Spleen (tissue), 11 donors: ENCODE measurements around the gene CAPN10. TPM values are rescaled to one million over a fixed set of nuclear protein-coding genes. Genes with fewer than 3 reads are reported as not detected.

Experiments
- DNase-seq: peaks from one replicate; pipeline ENCODE4 v3.0.0-alpha.2; 2020
- H3K27ac ChIP-seq, 8 donors: fragments of 200-600 bp; sonication (generic) in 7 of 8; 1 replicate in 4 of 8; 2 replicates in 4 of 8; pipeline versions ENCODE4 v1.5.0 to v1.8.0; 2016 to 2021; ENCODE audit warnings: inconsistent platforms in 4 of 8, mild to moderate bottlenecking in 4 of 8, moderate library complexity in 1 of 8
- H3K27me3 ChIP-seq, 7 donors: fragments of 200-600 bp; sonication (generic) in 6 of 7; replicated peaks in 1 of 7; 1 replicate in 4 of 7; 2 replicates in 3 of 7; pipeline versions ENCODE4 v1.5.0 to v1.8.0; 2016 to 2021; ENCODE audit warnings: inconsistent platforms in 3 of 7, mild to moderate bottlenecking in 1 of 7
- H3K36me3 ChIP-seq, 6 donors: fragments of 200-600 bp; sonication (generic) in 5 of 6; 1 replicate in 4 of 6; 2 replicates in 2 of 6; pipeline versions ENCODE4 v1.5.0 to v1.8.0; 2016 to 2021; ENCODE audit warnings: inconsistent platforms in 2 of 6
- H3K4me1 ChIP-seq, 6 donors: fragments of 200-600 bp; sonication (generic) in 5 of 6; 1 replicate in 3 of 6; 2 replicates in 3 of 6; pipeline versions ENCODE4 v1.5.0 to v1.8.0; 2016 to 2021; ENCODE audit warnings: inconsistent platforms in 3 of 6
- H3K4me3 ChIP-seq, 8 donors: fragments of 200-600 bp; sonication (generic) in 7 of 8; 1 replicate in 4 of 8; 2 replicates in 4 of 8; pipeline versions ENCODE4 v1.5.0 to v1.8.0; 2016 to 2021; ENCODE audit warnings: inconsistent platforms in 4 of 8, mild to moderate bottlenecking in 4 of 8, moderate library complexity in 2 of 8
- H3K9me3 ChIP-seq, 8 donors: fragments of 200-600 bp; sonication (generic) in 7 of 8; 1 replicate in 4 of 8; 2 replicates in 4 of 8; pipeline versions ENCODE4 v1.5.0 to v1.8.0; 2016 to 2021; ENCODE audit warnings: inconsistent platforms in 4 of 8
- CTCF ChIP-seq, 11 experiments: fragments of 200-600 bp in 7 of 11; fragments of 450-650 bp in 4 of 11; sonication (generic) in 4 of 11; IDR thresholded peaks in 8 of 11; conservative IDR thresholded peaks in 3 of 11; 1 replicate in 7 of 11; 2 replicates in 4 of 11; pipeline versions ENCODE4 v1.4.0 to v1.8.0; 2016 to 2021; ENCODE audit warnings: antibody characterized with exemption in 11 of 11, inconsistent platforms in 4 of 11, mild to moderate bottlenecking in 1 of 11
- POLR2A ChIP-seq, 3 donors: fragments of 450-650 bp; IDR thresholded peaks; one replicate each; pipeline ENCODE4 v1.5.1; 2017; ENCODE audit warnings: antibody characterized with exemption in 3 of 3, mild to moderate bottlenecking in 1 of 3
- POLR2AphosphoS5 ChIP-seq, 3 donors: sonication (generic); formaldehyde crosslinking; IDR thresholded peaks; one replicate each; pipeline ENCODE4 v1.5.1; 2017; ENCODE audit warnings: antibody characterized with exemption in 3 of 3
- WGBS, 5 donors: extraction: QIAGEN DNeasy Blood & Tissue Kit in 3 of 5; methylation state at CpG; one replicate each; pipeline versions ENCODE4 v1.1.5 to v1.1.7; 2013 to 2018; 5-methylcytosine and 5-hydroxymethylcytosine counted together
- intact Hi-C: fragments of 100-400 bp; cut with DNase I; formaldehyde crosslinking; loops from one replicate; pipeline ENCODE4 v1.15.0; 2023; ENCODE audit warnings: low total_unique reads
- polyA plus RNA-seq, 3 donors: library from polyadenylated mRNA; stranded (reverse); fragments of 200-250 nt; gene quantifications; one replicate each; pipeline ENCODE4 v1.2.1, GENCODE V29; 2013
- total RNA-seq, 7 donors: library from RNA; depleted of rRNA in 3 of 7; stranded (reverse); fragments of >200 nt in 3 of 7; fragmentation: NEBNext Ultra II Directional in 4 of 7; extraction: Animal tissue kit (Norgen Biotek cat#: 25700) in 4 of 7; gene quantifications; one replicate each; pipeline versions ENCODE4 v1.1.0 to v1.2.1, GENCODE V29; 2016 to 2021
- donor health status: healthy with polysubstance abuse.
- donor health status: DM: no; HTN: no; CAD: no; lungs with moderate emphysema.
- donor health status: DM: no; HTN: no; CAD: no.
- donor health status: Bipolar disorder and iron deficiency.
- donor health status: healthy.
- donor health status: DM: no; HTN: no; CAD: no.
- donor health status: DM: yes; HTN: yes; CAD: no.

CAPN10 gene
- total and polyA plus RNA-seq, 10 donors = 34.7 to 83.1 (median 60.5) TPM

- peaks cover 0 to 15% (median 10%) of the 10 kb centered on the region in 8 donors for H3K9me3 ChIP-seq
- H3K27ac ChIP-seq = no peak overlapping the region
- TF ChIP-seq POLR2A (IDR thresholded peaks at IDR 0.05) = no peak
- no peak for TF ChIP-seq POLR2AphosphoS5 (IDR thresholded peaks at IDR 0.05)
- intact Hi-C loops = no loop called here
- 79 to 94% (median 80%) methylated on average over 6 of the region's 6 CpGs for WGBS, 5 donors
- H3K27me3 ChIP-seq = peaks cover 0 to 4% (median 0%) of the 10 kb centered on the region in 7 donors
- H3K4me1 ChIP-seq = peaks cover 3 to 45% (median 42%) of the 10 kb centered on the region in 6 donors
- H3K36me3 ChIP-seq = peaks cover 0 to 19% (median 0%) of the 10 kb centered on the region in 6 donors
- DNase-seq = no peak
- no peak overlapping the region for H3K4me3 ChIP-seq
Observed at GRCh38 chr2:240618776-240619175, 32.2 kb downstream of the CAPN10 start.

- peaks cover 0 to 15% (median 10%) of the 10 kb centered on the region in 8 donors for H3K9me3 ChIP-seq
- no peak overlapping the region for H3K4me3 ChIP-seq
- peak; percentile 68 for DNase-seq
- H3K27me3 ChIP-seq = peaks cover 0 to 4% (median 0%) of the 10 kb centered on the region in 7 donors
- intact Hi-C loops = no loop called here
- H3K4me1 ChIP-seq = peaks cover 3 to 54% (median 49%) of the 10 kb centered on the region in 6 donors
- H3K27ac ChIP-seq = no peak overlapping the region
- 72 to 77% (median 75%) methylated on average over 19 of the region's 19 CpGs for WGBS, 5 donors
- no peak for TF ChIP-seq CTCF (IDR thresholded peaks at IDR 0.05 in 8 of 11, conservative IDR thresholded peaks at IDR 0.05 in 3 of 11)
- TF ChIP-seq POLR2AphosphoS5 (IDR thresholded peaks at IDR 0.05) = no peak
- no peak for TF ChIP-seq POLR2A (IDR thresholded peaks at IDR 0.05)
- peaks cover 0 to 19% (median 0%) of the 10 kb centered on the region in 6 donors for H3K36me3 ChIP-seq
Observed at GRCh38 chr2:240619506-240620148, 33.1 kb downstream of the CAPN10 start.

- peaks cover 0 to 15% (median 10%) of the 10 kb centered on the region in 8 donors for H3K9me3 ChIP-seq
- DNase-seq = peak; percentile 74
- H3K36me3 ChIP-seq = peaks cover 0 to 19% (median 0%) of the 10 kb centered on the region in 6 donors
- H3K27me3 ChIP-seq = peaks cover 0 to 4% (median 0%) of the 10 kb centered on the region in 7 donors
- TF ChIP-seq CTCF (IDR thresholded peaks at IDR 0.05 in 8 of 11, conservative IDR thresholded peaks at IDR 0.05 in 3 of 11) = no peak
- no peak for TF ChIP-seq POLR2AphosphoS5 (IDR thresholded peaks at IDR 0.05)
- no peak for TF ChIP-seq POLR2A (IDR thresholded peaks at IDR 0.05)
- H3K4me1 ChIP-seq = peaks cover 3 to 60% (median 55%) of the 10 kb centered on the region in 6 donors
- H3K4me3 ChIP-seq = no peak overlapping the region
- intact Hi-C loops = no loop called here
- 86 to 97% (median 91%) methylated on average over 11 to 13 of the region's 13 CpGs for WGBS, 5 donors
- peak overlapping the region in 3 of 8 donors; percentile 75 to 85 (median 82) for H3K27ac ChIP-seq
Observed at GRCh38 chr2:240620149-240620731, 33.7 kb downstream of the CAPN10 start.

GRCh38 chr2:240620859-240621258, 34.3 kb downstream of the CAPN10 start:
- Histone ChIP-seq H3K4me1 (peaks cover 3 to 64% (median 58%) of the 10 kb centered on the region in 6 donors), H3K4me3 (no peak overlapping the region), H3K27me3 (peaks cover 0 to 4% (median 0%) of the 10 kb centered on the region in 7 donors), H3K27ac (peak overlapping the region; percentile 2 to 85 (median 48)), H3K9me3 (peaks cover 0 to 15% (median 10%) of the 10 kb centered on the region in 8 donors), H3K36me3 (peaks cover 0 to 19% (median 0%) of the 10 kb centered on the region in 6 donors)
- TF ChIP-seq POLR2AphosphoS5 (IDR thresholded peaks at IDR 0.05) = no peak
- no peak for TF ChIP-seq POLR2A (IDR thresholded peaks at IDR 0.05)
- TF ChIP-seq CTCF (IDR thresholded peaks at IDR 0.05 in 8 of 11, conservative IDR thresholded peaks at IDR 0.05 in 3 of 11) = no peak
- DNase-seq = no peak
- WGBS, 5 donors = 49 to 66% (median 61%) methylated on average over 7 of the region's 7 CpGs
- intact Hi-C loops = no loop called here
